Ectodermal cell (in vitro differentiated cells): ENCODE data around the gene ARHGAP15.

Experiments
- H3K27ac ChIP-seq: 2 replicates; pipeline ENCODE4 v1.7.0; 2013; ENCODE audit warnings: mild to moderate bottlenecking, low read depth, low read length; ENCODE audit not compliant: insufficient read depth, poor library complexity, severe bottlenecking
- H3K27me3 ChIP-seq: 2 replicates; pipeline ENCODE4 v1.7.0; 2013; ENCODE audit warnings: mild to moderate bottlenecking, low read length; ENCODE audit not compliant: insufficient read depth, control insufficient read depth, poor library complexity, severe bottlenecking
- H3K36me3 ChIP-seq: one replicate; pipeline ENCODE4 v1.7.0; 2013; ENCODE audit warnings: low read length; ENCODE audit not compliant: control insufficient read depth, insufficient read depth
- H3K4me1 ChIP-seq: one replicate; pipeline ENCODE4 v1.7.0; 2013; ENCODE audit warnings: low read length; ENCODE audit not compliant: control insufficient read depth, insufficient read depth
- H3K4me3 ChIP-seq: 2 replicates; pipeline ENCODE4 v1.7.0; 2013; ENCODE audit warnings: low read depth, low read length, control low read depth; ENCODE audit not compliant: insufficient read depth
- H3K9me3 ChIP-seq: 2 replicates; pipeline ENCODE4 v1.7.0; 2013; ENCODE audit warnings: mild to moderate bottlenecking, low read length, moderate library complexity; ENCODE audit not compliant: control insufficient read depth
- WGBS, 2 experiments: methylation state at CpG; one replicate each; pipeline ENCODE4 v1.1.7; 2013; ENCODE audit warnings: missing lambda C conversion rate in 2 of 2; 5-methylcytosine and 5-hydroxymethylcytosine counted together

ARHGAP15 gene

GRCh38 chr2:143683977-143684376 is 554.8 kb downstream of the ARHGAP15 start:
- H3K36me3 ChIP-seq, result no peaks in the 10 kb centered on the region
- WGBS, 2 experiments, result 85 to 100% methylated on average over 1 of the region's 1 CpG
- no peaks in the 10 kb centered on the region for H3K9me3 ChIP-seq
- H3K27ac ChIP-seq, result no peak overlapping the region
- H3K27me3 ChIP-seq, result no peaks in the 10 kb centered on the region
- no peak overlapping the region for H3K4me3 ChIP-seq
- no peaks in the 10 kb centered on the region for H3K4me1 ChIP-seq

GRCh38 chr2:143684551-143685320 is 555.5 kb downstream of the ARHGAP15 start:
- 91 to 93% methylated on average over 11 of the region's 11 CpGs for WGBS, 2 experiments
- H3K36me3 ChIP-seq, result no peaks in the 10 kb centered on the region
- no peaks in the 10 kb centered on the region for H3K4me1 ChIP-seq
- no peak overlapping the region for H3K4me3 ChIP-seq
- H3K27me3 ChIP-seq, result no peaks in the 10 kb centered on the region
- no peak overlapping the region for H3K27ac ChIP-seq
- no peaks in the 10 kb centered on the region for H3K9me3 ChIP-seq

DNA sequence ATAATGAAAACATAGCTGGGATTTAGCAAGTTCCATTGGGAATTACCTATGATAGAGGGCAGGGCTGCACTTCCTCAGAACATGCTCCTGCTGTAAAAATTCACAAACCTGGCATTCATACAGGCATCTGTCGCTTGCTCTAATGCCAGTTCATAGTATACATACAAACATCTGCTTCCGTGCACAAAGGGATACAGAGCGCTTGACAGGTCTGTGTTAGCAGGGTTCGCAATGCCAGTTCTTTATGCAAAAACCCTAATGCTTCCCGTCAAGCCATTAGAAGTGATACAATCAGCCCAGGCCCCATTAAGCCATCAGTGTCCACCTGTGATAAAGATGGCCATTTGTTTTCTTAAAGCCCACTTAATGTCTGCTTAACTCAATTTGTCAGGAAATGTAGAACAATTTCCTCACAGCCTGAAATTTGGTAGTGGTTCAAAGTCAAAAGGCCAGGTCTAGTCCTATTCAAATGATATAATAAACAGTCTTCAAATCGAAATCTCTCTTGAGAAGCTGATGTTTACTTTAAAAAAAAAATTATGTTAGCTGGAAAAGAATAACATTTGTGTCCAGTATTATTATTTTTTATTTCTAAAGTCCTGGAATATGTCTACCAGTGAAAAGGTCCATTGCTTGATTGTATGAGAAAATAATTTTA is 556.3 kb downstream of the ARHGAP15 start:
- H3K4me3 ChIP-seq, result no peak overlapping the region
- no peaks in the 10 kb centered on the region for H3K27me3 ChIP-seq
- WGBS, 2 experiments, result 95% methylated on average over 5 of the region's 6 CpGs
- H3K4me1 ChIP-seq, result no peaks in the 10 kb centered on the region
- H3K27ac ChIP-seq, result no peak overlapping the region
- H3K36me3 ChIP-seq, result no peaks in the 10 kb centered on the region
- H3K9me3 ChIP-seq, result no peaks in the 10 kb centered on the region

- Histone ChIP-seq H3K27me3 (no peaks in the 10 kb centered on the region), H3K4me1 (peaks cover 4% of the 10 kb centered on the region), H3K9me3 (no peaks in the 10 kb centered on the region), H3K4me3 (no peak overlapping the region), H3K36me3 (no peaks in the 10 kb centered on the region), H3K27ac (no peak overlapping the region)
- 67 to 72% methylated on average over 4 to 5 of the region's 5 CpGs for WGBS, 2 experiments
Observed at GRCh38 chr2:143686585-143687164, 557.5 kb downstream of the ARHGAP15 start.

- Histone ChIP-seq H3K36me3 (no peaks in the 10 kb centered on the region), H3K4me1 (peaks cover 16% of the 10 kb centered on the region), H3K27me3 (no peaks in the 10 kb centered on the region), H3K9me3 (no peaks in the 10 kb centered on the region), H3K27ac (no peak overlapping the region), H3K4me3 (no peak overlapping the region)
- 86 to 100% methylated on average over 1 to 2 of the region's 2 CpGs for WGBS, 2 experiments
Observed at GRCh38 chr2:143688248-143688647, 559.0 kb downstream of the ARHGAP15 start.

GRCh38 chr2:143688815-143689214 is 559.6 kb downstream of the ARHGAP15 start:
- Histone ChIP-seq H3K9me3 (no peaks in the 10 kb centered on the region), H3K36me3 (no peaks in the 10 kb centered on the region), H3K27ac (no peak overlapping the region), H3K4me3 (no peak overlapping the region), H3K4me1 (peaks cover 16% of the 10 kb centered on the region), H3K27me3 (no peaks in the 10 kb centered on the region)
- 79 to 90% methylated on average over 2 of the region's 2 CpGs for WGBS, 2 experiments

GRCh38 chr2:143689541-143689940 is 560.3 kb downstream of the ARHGAP15 start:
- H3K36me3 ChIP-seq, result no peaks in the 10 kb centered on the region
- H3K4me3 ChIP-seq, result no peak overlapping the region
- no peaks in the 10 kb centered on the region for H3K9me3 ChIP-seq
- 73 to 85% methylated on average over 1 of the region's 1 CpG for WGBS, 2 experiments
- H3K27me3 ChIP-seq, result no peaks in the 10 kb centered on the region
- no peak overlapping the region for H3K27ac ChIP-seq
- H3K4me1 ChIP-seq, result peaks cover 16% of the 10 kb centered on the region

- 77 to 93% methylated on average over 2 of the region's 2 CpGs for WGBS, 2 experiments
- no peak overlapping the region for H3K27ac ChIP-seq
- H3K27me3 ChIP-seq, result no peaks in the 10 kb centered on the region
- no peaks in the 10 kb centered on the region for H3K9me3 ChIP-seq
- H3K4me3 ChIP-seq, result no peak overlapping the region
- no peaks in the 10 kb centered on the region for H3K36me3 ChIP-seq
- H3K4me1 ChIP-seq, result peaks cover 16% of the 10 kb centered on the region
Observed at GRCh38 chr2:143690235-143690634, 561.0 kb downstream of the ARHGAP15 start.

DNA sequence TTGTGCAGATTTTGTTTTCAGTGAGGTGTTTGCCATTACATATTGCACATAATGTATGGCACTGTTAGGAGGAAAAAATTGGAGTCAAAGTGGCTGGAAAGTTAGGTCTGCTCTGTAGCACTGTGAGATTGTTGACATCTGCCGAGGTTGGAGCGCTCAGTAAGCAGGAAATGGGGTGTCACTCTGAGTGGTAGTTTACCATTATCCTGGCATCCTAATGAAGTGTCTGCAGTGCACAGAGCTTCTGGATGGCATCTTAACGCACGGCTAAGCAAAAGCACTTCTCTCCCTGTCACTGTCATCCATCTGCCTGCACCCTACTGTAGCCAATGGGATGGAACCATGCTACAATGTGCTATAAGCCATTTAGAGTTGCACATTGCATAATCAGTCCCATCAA is 561.9 kb downstream of the ARHGAP15 start:
- Histone ChIP-seq H3K4me1 (peaks cover 16% of the 10 kb centered on the region), H3K4me3 (no peak overlapping the region), H3K9me3 (no peaks in the 10 kb centered on the region), H3K27me3 (no peaks in the 10 kb centered on the region), H3K36me3 (no peaks in the 10 kb centered on the region), H3K27ac (no peak overlapping the region)
- 92 to 96% methylated on average over 4 of the region's 4 CpGs for WGBS, 2 experiments

DNA sequence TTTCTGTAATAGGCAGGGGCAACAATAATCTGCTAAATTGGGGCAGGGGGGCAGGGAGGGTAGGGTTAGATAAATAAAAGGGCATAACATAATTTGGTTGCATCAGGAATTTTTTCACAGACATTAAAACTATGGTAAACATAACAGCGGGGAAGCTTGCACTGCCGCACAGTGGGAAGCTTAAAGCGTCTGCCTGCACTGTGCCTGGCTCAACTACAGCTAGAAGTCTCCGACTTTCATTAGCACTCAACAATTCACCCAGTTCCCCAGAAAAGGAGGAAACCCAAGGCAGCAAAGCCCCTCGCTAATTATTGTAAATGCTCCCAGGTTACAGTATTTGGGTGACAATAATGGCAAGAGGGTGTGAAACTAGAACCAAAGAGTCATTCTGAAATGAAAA is 562.9 kb downstream of the ARHGAP15 start:
- Histone ChIP-seq H3K27me3 (no peaks in the 10 kb centered on the region), H3K27ac (no peak overlapping the region), H3K4me1 (peaks cover 16% of the 10 kb centered on the region), H3K36me3 (no peaks in the 10 kb centered on the region), H3K4me3 (no peak overlapping the region), H3K9me3 (no peaks in the 10 kb centered on the region)
- 11% methylated on average over 5 of the region's 5 CpGs for WGBS, 2 experiments
